ENCODE data around the gene GRM1.
"Not testable (repeated sequence)": the region's sequence is repeated elsewhere in the genome, so short reads cannot be mapped to it uniquely, and the experiment has no call there.

Gene GRM1

DNA sequence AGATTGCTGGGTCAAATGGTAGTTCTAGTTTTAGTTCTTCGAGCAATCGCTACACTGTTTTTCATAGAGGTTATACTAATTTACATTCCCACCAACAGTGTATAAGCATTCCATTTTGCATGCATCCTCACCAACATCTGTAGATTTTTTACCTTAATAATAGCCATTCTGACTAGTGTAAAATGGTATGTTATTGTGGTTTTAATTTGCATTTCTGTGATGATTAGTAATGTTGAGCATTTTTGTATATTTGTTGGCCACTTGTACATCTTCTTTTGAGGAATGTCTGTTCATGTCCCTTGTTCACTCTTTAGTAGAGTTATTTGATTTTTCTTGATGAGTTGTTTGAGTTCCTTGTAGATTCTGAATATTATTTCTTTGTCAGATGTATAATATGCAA lies 236.2 kb downstream of the GRM1 start:
- no peaks in the 10 kb centered on the region for H3K27me3 ChIP-seq (ENCODE audit: control insufficient read depth, insufficient read depth, low read length, poor library complexity, severe bottlenecking)
- H3K4me3 ChIP-seq (ENCODE audit: insufficient read depth, low read depth, low read length), result no peak overlapping the region
- no peaks in the 10 kb centered on the region for H3K4me1 ChIP-seq (ENCODE audit: control insufficient read depth, insufficient read depth, low read length)
- 93 to 100% methylated on average over 2 of the region's 2 CpGs for WGBS, 2 experiments
- H3K9me3 ChIP-seq (ENCODE audit: control insufficient read depth, low read length), result no peaks in the 10 kb centered on the region
- no peak overlapping the region for H3K27ac ChIP-seq (ENCODE audit: insufficient read depth, low read depth, low read length, poor library complexity, severe bottlenecking)
- no peaks in the 10 kb centered on the region for H3K36me3 ChIP-seq (ENCODE audit: control insufficient read depth, insufficient read depth, low read length)

DNA sequence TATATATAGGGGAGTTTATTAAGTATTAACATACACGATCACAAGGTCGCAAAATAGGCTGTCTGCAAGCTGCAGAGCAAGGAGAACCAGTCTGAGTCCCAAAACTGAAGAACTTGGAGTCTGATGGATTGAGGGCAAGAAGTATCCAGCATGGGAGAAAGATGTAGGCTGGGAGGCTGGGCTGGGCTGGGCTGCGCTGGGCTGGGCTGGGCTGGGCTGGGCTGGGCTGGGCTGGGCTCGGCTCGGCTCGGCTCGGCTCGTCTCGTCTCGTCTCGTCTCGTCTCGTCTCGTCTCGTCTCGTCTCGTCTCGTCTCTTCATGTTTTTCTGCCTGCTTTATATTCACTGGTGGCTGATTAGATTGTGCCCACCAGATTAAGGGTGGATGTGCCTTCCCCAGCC lies 238.6 kb downstream of the GRM1 start:
- no peak overlapping the region for H3K4me3 ChIP-seq (ENCODE audit: insufficient read depth, low read depth, low read length)
- H3K27ac ChIP-seq (ENCODE audit: insufficient read depth, low read depth, low read length, poor library complexity, severe bottlenecking), result no peak overlapping the region
- H3K9me3 ChIP-seq (ENCODE audit: control insufficient read depth, low read length), result no peaks in the 10 kb centered on the region
- H3K36me3 ChIP-seq (ENCODE audit: control insufficient read depth, insufficient read depth, low read length), result no peaks in the 10 kb centered on the region
- WGBS, 2 experiments, result 86 to 92% methylated on average over 8 to 18 of the region's 18 CpGs
- H3K4me1 ChIP-seq (ENCODE audit: control insufficient read depth, insufficient read depth, low read length), result peaks cover 2% of the 10 kb centered on the region
- H3K27me3 ChIP-seq (ENCODE audit: control insufficient read depth, insufficient read depth, low read length, poor library complexity, severe bottlenecking), result no peaks in the 10 kb centered on the region

DNA sequence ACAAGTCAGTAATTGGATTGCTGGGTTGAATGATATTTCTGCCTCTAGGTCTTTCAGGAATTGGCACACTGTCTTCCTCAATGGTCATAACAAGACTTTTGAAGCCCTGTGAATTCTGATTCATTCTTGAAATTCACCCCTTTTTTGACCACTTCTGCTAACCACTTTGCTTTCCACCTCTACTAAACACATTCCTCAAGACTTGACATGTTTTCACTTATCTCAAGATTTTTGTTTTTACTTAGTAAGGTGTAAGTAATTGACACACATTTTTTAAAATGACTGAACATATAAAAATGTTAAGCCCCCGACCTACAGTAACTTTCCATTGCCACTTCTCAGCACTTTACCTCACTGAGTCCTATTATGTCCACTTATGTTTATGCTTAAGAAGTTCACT lies 239.1 kb downstream of the GRM1 start:
- Histone ChIP-seq H3K9me3 (ENCODE audit: control insufficient read depth, low read length) (no peaks in the 10 kb centered on the region), H3K36me3 (ENCODE audit: control insufficient read depth, insufficient read depth, low read length) (no peaks in the 10 kb centered on the region), H3K4me1 (ENCODE audit: control insufficient read depth, insufficient read depth, low read length) (peaks cover 5% of the 10 kb centered on the region), H3K4me3 (ENCODE audit: insufficient read depth, low read depth, low read length) (no peak overlapping the region), H3K27me3 (ENCODE audit: control insufficient read depth, insufficient read depth, low read length, poor library complexity, severe bottlenecking) (no peaks in the 10 kb centered on the region), H3K27ac (ENCODE audit: insufficient read depth, low read depth, low read length, poor library complexity, severe bottlenecking) (no peak overlapping the region)
- 90 to 91% methylated on average over 1 of the region's 1 CpG for WGBS, 2 experiments

DNA sequence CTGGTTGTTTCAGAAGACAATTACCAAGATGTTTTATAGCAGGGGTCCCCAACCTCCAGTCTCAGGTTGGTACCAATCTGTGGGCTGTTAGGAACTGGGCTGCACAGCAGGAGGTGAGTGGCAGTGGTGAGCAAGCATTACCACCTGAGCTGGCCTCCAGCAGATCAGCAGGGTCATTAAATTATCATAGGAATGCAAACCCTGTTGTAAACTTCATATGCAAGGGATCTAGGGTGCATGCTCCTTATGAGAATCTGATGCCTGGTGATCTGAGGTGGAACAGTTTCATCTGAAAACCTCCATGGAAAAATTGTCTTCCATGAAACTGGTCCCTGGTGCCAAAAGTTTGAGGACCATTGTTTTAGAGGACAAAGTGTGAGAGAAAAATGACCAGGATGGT lies 240.6 kb downstream of the GRM1 start:
- no peaks in the 10 kb centered on the region for H3K36me3 ChIP-seq (ENCODE audit: control insufficient read depth, insufficient read depth, low read length)
- H3K4me3 ChIP-seq (ENCODE audit: insufficient read depth, low read depth, low read length), result no peak overlapping the region

DNA sequence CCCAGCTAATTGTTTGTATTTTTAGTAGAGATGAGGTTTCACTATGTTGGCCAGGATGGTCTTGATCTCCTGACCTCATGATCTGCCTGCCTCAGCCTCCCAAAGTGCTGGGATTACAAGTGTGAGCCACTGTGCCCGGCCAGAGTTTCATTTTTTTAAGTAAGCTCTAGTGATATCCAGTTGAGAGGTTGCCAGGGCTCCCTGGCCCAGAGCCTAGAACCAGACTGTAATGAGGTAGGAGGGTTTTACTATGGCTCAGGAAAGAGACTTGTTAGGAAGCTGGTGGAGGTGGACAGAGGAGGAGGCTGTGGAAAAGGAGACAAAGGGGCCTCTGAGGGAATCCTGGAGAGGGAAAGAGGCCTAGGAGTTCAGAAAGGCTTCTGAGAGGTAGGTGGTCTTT lies 242.3 kb downstream of the GRM1 start:
- not testable (repeated sequence) for H3K4me1 ChIP-seq (ENCODE audit: control insufficient read depth, insufficient read depth, low read length)
- WGBS, 2 experiments, result 79 to 97% methylated on average over 1 of the region's 1 CpG

More for the DNA sequence above, 240.6 kb downstream of the GRM1 start:
- Histone ChIP-seq H3K9me3 (ENCODE audit: control insufficient read depth, low read length) (no peaks in the 10 kb centered on the region), H3K27ac (ENCODE audit: insufficient read depth, low read depth, low read length, poor library complexity, severe bottlenecking) (no peak overlapping the region), H3K4me1 (ENCODE audit: control insufficient read depth, insufficient read depth, low read length) (peaks cover 5% of the 10 kb centered on the region), H3K27me3 (ENCODE audit: control insufficient read depth, insufficient read depth, low read length, poor library complexity, severe bottlenecking) (no peaks in the 10 kb centered on the region)

DNA sequence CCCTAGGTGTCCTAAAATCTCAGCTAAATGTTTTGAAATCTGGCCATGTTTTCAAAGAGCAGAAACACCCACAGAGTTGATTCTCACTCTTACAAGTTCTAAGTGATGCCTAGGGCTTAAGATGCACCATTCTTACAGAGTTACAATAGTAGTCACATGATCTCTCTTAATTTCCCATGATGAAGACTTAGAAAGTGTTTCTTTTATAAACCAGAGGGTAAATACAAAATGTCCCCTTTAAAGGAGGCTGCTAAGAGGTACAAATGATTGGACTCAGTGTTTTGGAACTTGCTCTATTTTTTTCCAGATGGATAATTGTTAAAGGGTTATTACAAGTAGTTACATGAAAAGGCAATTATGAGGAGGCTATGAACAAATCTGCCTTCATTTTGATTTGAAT lies 244.6 kb downstream of the GRM1 start:
- Histone ChIP-seq H3K4me1 (ENCODE audit: control insufficient read depth, insufficient read depth, low read length) (peaks cover 11% of the 10 kb centered on the region), H3K36me3 (ENCODE audit: control insufficient read depth, insufficient read depth, low read length) (no peaks in the 10 kb centered on the region), H3K27me3 (ENCODE audit: control insufficient read depth, insufficient read depth, low read length, poor library complexity, severe bottlenecking) (no peaks in the 10 kb centered on the region), H3K9me3 (ENCODE audit: control insufficient read depth, low read length) (no peaks in the 10 kb centered on the region), H3K27ac (ENCODE audit: insufficient read depth, low read depth, low read length, poor library complexity, severe bottlenecking) (no peak overlapping the region), H3K4me3 (ENCODE audit: insufficient read depth, low read depth, low read length) (no peak overlapping the region)

More for the DNA sequence above, 242.3 kb downstream of the GRM1 start:
- not testable (repeated sequence) for H3K27me3 ChIP-seq (ENCODE audit: control insufficient read depth, insufficient read depth, low read length, poor library complexity, severe bottlenecking); H3K9me3 ChIP-seq (ENCODE audit: control insufficient read depth, low read length); H3K27ac ChIP-seq (ENCODE audit: insufficient read depth, low read depth, low read length, poor library complexity, severe bottlenecking); H3K4me3 ChIP-seq (ENCODE audit: insufficient read depth, low read depth, low read length); H3K36me3 ChIP-seq (ENCODE audit: control insufficient read depth, insufficient read depth, low read length)

DNA sequence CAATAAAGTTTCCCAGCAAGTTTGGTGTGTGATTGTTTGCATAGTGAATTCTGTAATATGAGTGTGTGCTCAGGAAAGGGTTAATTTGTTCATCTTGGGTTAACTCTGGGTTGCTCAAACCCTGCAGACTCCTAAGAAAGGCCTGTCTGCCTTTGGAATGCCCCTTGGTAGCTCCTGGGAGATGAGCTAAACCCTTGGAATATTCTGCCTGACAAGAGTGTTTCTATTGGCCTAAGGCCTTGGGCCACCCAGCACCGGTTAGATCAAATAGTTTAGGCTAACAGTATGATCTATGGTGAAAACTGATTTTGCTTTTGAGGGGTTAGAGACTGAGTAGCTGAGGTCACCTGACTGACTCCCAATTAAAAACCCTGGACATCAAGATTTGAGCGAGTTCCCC lies 248.3 kb downstream of the GRM1 start:
- Histone ChIP-seq H3K9me3 (ENCODE audit: control insufficient read depth, low read length) (no peaks in the 10 kb centered on the region), H3K4me3 (ENCODE audit: insufficient read depth, low read depth, low read length) (no peak overlapping the region), H3K27me3 (ENCODE audit: control insufficient read depth, insufficient read depth, low read length, poor library complexity, severe bottlenecking) (no peaks in the 10 kb centered on the region), H3K36me3 (ENCODE audit: control insufficient read depth, insufficient read depth, low read length) (no peaks in the 10 kb centered on the region), H3K4me1 (ENCODE audit: control insufficient read depth, insufficient read depth, low read length) (peaks cover 11% of the 10 kb centered on the region), H3K27ac (ENCODE audit: insufficient read depth, low read depth, low read length, poor library complexity, severe bottlenecking) (no peak overlapping the region)
- 79 to 80% methylated on average over 2 of the region's 2 CpGs for WGBS, 2 experiments

DNA sequence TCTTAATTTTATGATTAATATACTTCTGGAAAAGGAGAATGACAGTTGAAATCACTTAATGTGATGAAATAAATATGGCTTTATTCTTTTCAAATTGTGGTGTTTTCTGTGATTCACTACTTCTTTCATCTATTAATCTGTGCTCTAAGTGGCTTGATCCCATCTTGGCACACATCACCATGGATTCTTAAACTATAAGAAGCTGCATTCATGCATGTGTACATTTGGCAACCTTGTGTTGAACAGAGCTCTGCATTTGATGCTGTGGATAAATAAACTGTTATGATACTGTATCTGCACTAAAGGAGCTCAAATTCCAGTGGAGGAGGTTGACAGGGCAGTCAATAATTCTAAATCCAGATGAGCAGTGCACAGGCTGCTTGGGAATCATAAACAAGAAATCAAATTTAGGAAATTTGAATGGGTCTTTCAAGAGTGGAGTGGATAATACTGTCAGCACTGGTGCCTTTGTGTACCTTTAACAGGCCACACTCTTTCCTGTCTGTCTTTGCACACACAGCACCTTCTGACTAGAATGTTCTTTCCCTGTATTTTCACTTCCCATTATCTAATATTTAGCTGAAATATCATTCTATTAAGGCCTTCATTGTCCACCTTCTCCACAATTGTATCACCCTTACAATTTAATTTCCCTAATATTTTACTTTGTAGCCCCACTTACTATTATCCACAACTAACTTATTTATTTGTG lies 252.9 kb downstream of the GRM1 start:
- H3K4me1 ChIP-seq (ENCODE audit: control insufficient read depth, insufficient read depth, low read length), result peaks cover 6% of the 10 kb centered on the region
- H3K27ac ChIP-seq (ENCODE audit: insufficient read depth, low read depth, low read length, poor library complexity, severe bottlenecking), result no peak overlapping the region
- no peaks in the 10 kb centered on the region for H3K9me3 ChIP-seq (ENCODE audit: control insufficient read depth, low read length)
- H3K36me3 ChIP-seq (ENCODE audit: control insufficient read depth, insufficient read depth, low read length), result no peaks in the 10 kb centered on the region
- H3K27me3 ChIP-seq (ENCODE audit: control insufficient read depth, insufficient read depth, low read length, poor library complexity, severe bottlenecking), result no peaks in the 10 kb centered on the region
- no peak overlapping the region for H3K4me3 ChIP-seq (ENCODE audit: insufficient read depth, low read depth, low read length)

DNA sequence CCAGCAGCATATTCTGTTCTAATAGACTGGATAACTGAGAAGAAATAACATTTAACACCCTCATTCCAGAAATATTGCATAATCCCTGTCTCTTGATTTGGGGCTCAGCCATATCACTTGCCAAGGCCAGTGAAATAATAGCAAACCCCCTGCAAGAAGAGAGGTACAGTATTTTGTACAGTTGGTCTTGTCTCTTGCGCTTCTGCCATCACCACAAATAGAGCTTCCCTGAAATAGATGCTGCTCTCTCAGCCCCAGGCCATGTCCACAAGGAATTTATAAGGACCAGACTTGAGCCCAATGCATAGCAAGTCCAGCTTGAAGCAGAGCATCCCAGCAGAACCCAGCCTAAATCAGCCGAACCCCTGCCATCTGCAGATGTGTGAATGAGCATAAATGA lies 254.0 kb downstream of the GRM1 start:
- H3K4me1 ChIP-seq (ENCODE audit: control insufficient read depth, insufficient read depth, low read length), result no peaks in the 10 kb centered on the region
- no peaks in the 10 kb centered on the region for H3K36me3 ChIP-seq (ENCODE audit: control insufficient read depth, insufficient read depth, low read length)
- peaks cover 3% of the 10 kb centered on the region for H3K9me3 ChIP-seq (ENCODE audit: control insufficient read depth, low read length)
- H3K27ac ChIP-seq (ENCODE audit: insufficient read depth, low read depth, low read length, poor library complexity, severe bottlenecking), result no peak overlapping the region
- no peak overlapping the region for H3K4me3 ChIP-seq (ENCODE audit: insufficient read depth, low read depth, low read length)
- 91 to 98% methylated on average over 2 of the region's 2 CpGs for WGBS, 2 experiments
- H3K27me3 ChIP-seq (ENCODE audit: control insufficient read depth, insufficient read depth, low read length, poor library complexity, severe bottlenecking), result no peaks in the 10 kb centered on the region

DNA sequence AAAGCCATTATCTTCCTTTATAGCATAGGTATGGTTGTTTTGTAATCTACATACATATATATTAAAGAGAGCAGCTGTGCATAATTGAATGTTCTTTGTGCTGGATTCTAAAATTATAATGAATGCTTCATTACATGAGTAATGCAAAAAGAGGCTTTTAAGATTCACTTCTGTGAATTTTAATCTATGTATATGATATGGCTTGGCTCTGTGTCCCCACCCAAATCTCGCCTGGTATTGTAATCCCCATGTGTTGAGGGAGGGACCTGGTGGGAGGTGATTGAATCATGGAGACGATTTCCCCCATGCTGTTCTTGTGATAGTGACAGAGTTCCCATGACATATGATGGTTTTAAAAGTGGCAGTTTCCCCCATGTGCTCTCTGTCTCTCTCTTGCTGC lies 255.4 kb downstream of the GRM1 start:
- H3K4me3 ChIP-seq (ENCODE audit: insufficient read depth, low read depth, low read length), result no peak overlapping the region
- 93 to 95% methylated on average over 2 of the region's 2 CpGs for WGBS, 2 experiments
- H3K27ac ChIP-seq (ENCODE audit: insufficient read depth, low read depth, low read length, poor library complexity, severe bottlenecking), result no peak overlapping the region
- H3K4me1 ChIP-seq (ENCODE audit: control insufficient read depth, insufficient read depth, low read length), result no peaks in the 10 kb centered on the region
- no peaks in the 10 kb centered on the region for H3K36me3 ChIP-seq (ENCODE audit: control insufficient read depth, insufficient read depth, low read length)
- peaks cover 3% of the 10 kb centered on the region for H3K9me3 ChIP-seq (ENCODE audit: control insufficient read depth, low read length)
- no peaks in the 10 kb centered on the region for H3K27me3 ChIP-seq (ENCODE audit: control insufficient read depth, insufficient read depth, low read length, poor library complexity, severe bottlenecking)

DNA sequence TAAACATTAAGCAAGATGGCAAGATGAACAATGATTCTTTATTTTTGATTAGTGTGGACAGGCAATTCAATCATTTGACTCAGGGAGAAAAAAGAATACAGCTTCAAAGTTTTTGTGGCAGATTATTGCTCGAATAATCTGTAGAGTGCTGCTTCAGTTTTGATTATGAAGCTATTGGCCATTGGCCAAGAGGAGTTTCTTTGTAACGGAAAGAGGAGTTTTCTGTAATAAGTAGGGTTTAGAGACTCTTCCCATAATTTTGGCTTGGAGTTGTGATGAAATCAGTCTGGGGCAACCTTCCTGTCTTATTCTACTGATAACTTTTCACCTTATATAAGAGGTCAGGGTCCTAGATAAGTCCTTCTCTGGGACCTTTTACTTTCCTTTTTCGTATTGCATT lies 258.1 kb downstream of the GRM1 start:
- no peaks in the 10 kb centered on the region for H3K36me3 ChIP-seq (ENCODE audit: control insufficient read depth, insufficient read depth, low read length)
- 96 to 97% methylated on average over 2 of the region's 3 CpGs for WGBS, 2 experiments

More for the DNA sequence above, 258.1 kb downstream of the GRM1 start:
- no peak overlapping the region for H3K4me3 ChIP-seq (ENCODE audit: insufficient read depth, low read depth, low read length)
- no peaks in the 10 kb centered on the region for H3K27me3 ChIP-seq (ENCODE audit: control insufficient read depth, insufficient read depth, low read length, poor library complexity, severe bottlenecking)
- no peaks in the 10 kb centered on the region for H3K4me1 ChIP-seq (ENCODE audit: control insufficient read depth, insufficient read depth, low read length)
- H3K27ac ChIP-seq (ENCODE audit: insufficient read depth, low read depth, low read length, poor library complexity, severe bottlenecking), result no peak overlapping the region
- peaks cover 3% of the 10 kb centered on the region for H3K9me3 ChIP-seq (ENCODE audit: control insufficient read depth, low read length)
